Naive B cell (primary cell): Measurements from ENCODE around the gene ALDH1B1. TPM values are rescaled to one million over a fixed set of nuclear protein-coding genes. Genes with fewer than 3 reads are reported as not detected.

Source experiments
- ATAC-seq, 2 donors: fragments of 150-1000 bp; cut with Tn5 transposase; 2 replicates each; pipeline ENCODE4 v1.10.0; 2021; ENCODE audit warnings: low read depth in 2 of 2, mild to moderate bottlenecking in 2 of 2, moderate library complexity in 2 of 2
- DNase-seq: peaks from one replicate; pipeline ENCODE4 v3.0.0; 2022
- H3K27ac Mint-ChIP-seq, 6 donors: one replicate each; pipeline ENCODE4 v1.8.0; 2020 to 2022; ENCODE audit warnings: mild to moderate bottlenecking in 6 of 6, mixed read lengths in 6 of 6, moderate library complexity in 5 of 6, inconsistent platforms in 2 of 6
- H3K27me3 Mint-ChIP-seq, 3 donors: one replicate each; pipeline ENCODE4 v1.8.0; 2021 to 2022; ENCODE audit warnings: mixed read lengths in 3 of 3, mild to moderate bottlenecking in 1 of 3
- H3K36me3 Mint-ChIP-seq, 2 donors: one replicate each; pipeline ENCODE4 v1.8.0; 2020 to 2022; ENCODE audit warnings: mixed read lengths in 2 of 2, inconsistent platforms in 1 of 2, mild to moderate bottlenecking in 1 of 2
- H3K4me1 Mint-ChIP-seq, 3 donors: one replicate each; pipeline ENCODE4 v1.8.0; 2020 to 2022; ENCODE audit warnings: mixed read lengths in 3 of 3, inconsistent platforms in 1 of 3, mild to moderate bottlenecking in 1 of 3, moderate library complexity in 1 of 3
- H3K4me3 Mint-ChIP-seq, 8 donors: one replicate each; pipeline ENCODE4 v1.8.0; 2020 to 2022; ENCODE audit warnings: mild to moderate bottlenecking in 8 of 8, mixed read lengths in 8 of 8, moderate library complexity in 8 of 8, inconsistent platforms in 2 of 8
- H3K9me3 Mint-ChIP-seq, 7 donors: one replicate each; pipeline ENCODE4 v1.8.0; 2020 to 2022; ENCODE audit warnings: mixed read lengths in 7 of 7, mild to moderate bottlenecking in 5 of 7, inconsistent platforms in 2 of 7, moderate library complexity in 1 of 7
- polyA plus RNA-seq, 6 donors: library from polyadenylated mRNA; unstranded; fragments of 300-500 nt; fragmentation: Illumina TruSeq; gene quantifications; one replicate each; pipeline ENCODE4 v1.2.3, GENCODE V29; 2021; ENCODE audit warnings: low read depth in 6 of 6

The ALDH1B1 gene
- polyA plus RNA-seq, 6 donors from 2014 or later, result 2.7 to 8.2 (median 7.4) TPM; not detected in 1

DNA sequence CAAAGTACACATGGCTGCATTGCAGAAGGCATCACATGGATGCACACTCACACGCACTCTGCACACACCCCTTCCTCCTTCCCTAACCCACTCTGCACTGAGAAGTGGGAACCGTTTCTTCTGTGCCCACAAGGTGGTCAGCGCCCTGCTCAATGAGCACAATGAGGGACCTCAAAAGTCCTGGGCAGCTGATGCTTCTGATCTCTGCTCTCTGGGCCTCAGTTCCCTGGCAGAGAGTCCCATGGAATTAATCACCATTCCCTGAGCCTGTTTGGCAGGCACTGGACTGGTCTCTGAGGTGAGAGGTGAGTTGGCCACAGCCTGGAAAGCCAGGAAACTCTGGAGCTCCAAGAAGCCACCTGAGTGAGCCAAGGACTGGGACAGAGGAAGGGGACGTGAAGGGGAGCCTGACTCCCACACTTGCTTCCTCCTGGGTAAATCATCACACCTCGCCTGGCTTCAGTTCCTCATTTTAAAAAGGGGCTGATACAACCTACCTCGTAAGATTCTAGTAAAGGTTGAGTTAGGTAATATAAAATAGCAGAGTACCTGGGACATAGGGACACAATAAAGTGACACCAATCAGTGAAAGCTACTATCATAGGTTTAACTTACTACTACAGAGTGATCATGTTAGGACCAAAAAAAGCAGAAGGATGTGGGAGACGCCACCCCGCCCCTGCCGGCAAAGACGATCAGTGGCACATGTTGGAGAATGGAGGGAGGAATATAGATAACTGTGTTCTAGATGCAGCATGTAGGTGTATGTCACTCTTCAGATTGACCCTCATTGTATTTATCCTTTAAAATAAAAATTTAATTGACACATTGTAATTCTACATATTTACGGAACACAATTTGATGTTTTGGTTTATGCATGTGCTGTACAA is 52.9 kb downstream of the ALDH1B1 start:
- Mint-ChIP-seq H3K9me3 (peaks cover 4 to 19% (median 11%) of the 10 kb centered on the region in 7 donors), H3K36me3 (peaks cover 0 to under 1% of the 10 kb centered on the region in 2 donors), H3K27ac (no peak overlapping the region), H3K27me3 (peaks cover 36 to 70% (median 46%) of the 10 kb centered on the region in 3 donors), H3K4me3 (peak overlapping the region in 1 of 8 donors; percentile 24), H3K4me1 (peaks cover 3 to 9% (median 9%) of the 10 kb centered on the region in 3 donors)
- DNase-seq, result no peak
- ATAC-seq, result peak; percentile 37 to 38

DNA sequence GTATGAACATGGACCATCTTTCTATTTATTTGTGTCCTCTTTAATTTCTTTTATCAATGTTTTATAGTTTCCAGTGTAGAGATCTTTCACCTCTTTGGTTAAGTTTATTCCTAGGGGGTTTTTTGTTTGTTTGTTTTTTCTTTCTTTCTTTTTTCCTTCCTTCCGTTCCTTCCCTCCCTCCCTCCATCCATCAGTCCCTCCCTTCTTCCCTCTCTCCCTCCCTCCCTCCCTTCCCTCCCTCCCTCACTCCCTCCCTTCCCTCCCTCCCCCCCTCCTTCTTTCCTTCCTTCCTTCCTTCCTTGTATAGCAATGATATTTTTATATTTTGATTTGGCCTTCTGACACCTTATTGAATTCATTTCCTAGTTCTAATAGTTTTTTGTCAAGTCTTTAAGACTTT is 55.2 kb downstream of the ALDH1B1 start:
- H3K27ac Mint-ChIP-seq, result no peak overlapping the region
- H3K9me3 Mint-ChIP-seq, result peaks cover 11 to 40% (median 28%) of the 10 kb centered on the region in 7 donors
- H3K4me1 Mint-ChIP-seq, result peaks cover 3 to 9% (median 9%) of the 10 kb centered on the region in 3 donors
- H3K36me3 Mint-ChIP-seq, result peaks cover 15 to 17% of the 10 kb centered on the region in 2 donors
- DNase-seq (no peak), ATAC-seq (no peak)
- no peak overlapping the region for H3K4me3 Mint-ChIP-seq
- H3K27me3 Mint-ChIP-seq, result peaks cover 32 to 55% (median 40%) of the 10 kb centered on the region in 3 donors

Other genes with a start within 250 kb of the ALDH1B1 start
- gene IGFBPL1, start 31.8 kb downstream of the ALDH1B1 start, polyA plus RNA-seq, result not detected
- gene ANKRD18A, start 227.9 kb downstream of the ALDH1B1 start, polyA plus RNA-seq, result not detected